IPS-NIHi11 (cell line): ENCODE results near the gene RGL1.

Experiments used
- DNase-seq: peaks from one replicate; pipeline ENCODE4 v3.0.0; 2012; ENCODE audit warnings: mixed read lengths, low spot score

The RGL1 gene

GRCh38 chr1:183889095-183889494 lies 84.2 kb downstream of the RGL1 start:
- DNase-seq = no peak

DNA sequence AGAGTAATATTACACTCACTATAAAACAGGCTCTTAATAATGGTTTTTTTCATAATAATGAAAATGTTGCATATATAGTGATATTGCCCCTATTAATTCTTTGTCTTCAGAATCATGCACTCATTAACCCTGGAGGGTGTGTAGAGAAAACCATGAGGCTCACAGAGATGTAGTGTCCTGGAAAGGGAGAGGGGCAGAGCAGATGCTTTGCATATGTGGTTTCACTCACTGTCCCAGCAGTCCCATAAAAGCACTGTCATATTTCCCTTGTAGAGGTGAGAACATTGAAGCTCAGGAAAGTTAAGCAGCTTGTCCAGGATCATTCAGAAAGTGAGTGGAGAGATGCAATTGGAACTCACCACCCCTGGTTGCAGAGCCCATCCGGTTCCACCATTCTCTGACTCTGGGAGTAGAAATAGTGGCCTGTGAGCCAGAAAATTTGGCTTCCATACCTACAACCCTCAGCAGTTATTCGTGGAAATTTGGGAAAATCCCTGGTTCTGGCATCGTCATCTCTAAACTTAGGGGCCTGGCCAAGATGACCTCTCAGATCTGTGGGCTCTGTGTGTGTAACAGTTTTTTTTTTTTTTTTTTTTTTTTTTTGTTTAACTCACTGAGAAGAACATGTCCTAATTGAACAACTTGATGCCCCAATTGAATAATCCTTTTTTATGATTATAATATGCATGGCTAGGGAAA lies 86.4 kb downstream of the RGL1 start:
- no peak for DNase-seq

GRCh38 chr1:183892351-183892793 lies 87.5 kb downstream of the RGL1 start:
- no peak for DNase-seq

- DNase-seq = no peak
Observed at GRCh38 chr1:183893561-183894289, 88.8 kb downstream of the RGL1 start.

DNA sequence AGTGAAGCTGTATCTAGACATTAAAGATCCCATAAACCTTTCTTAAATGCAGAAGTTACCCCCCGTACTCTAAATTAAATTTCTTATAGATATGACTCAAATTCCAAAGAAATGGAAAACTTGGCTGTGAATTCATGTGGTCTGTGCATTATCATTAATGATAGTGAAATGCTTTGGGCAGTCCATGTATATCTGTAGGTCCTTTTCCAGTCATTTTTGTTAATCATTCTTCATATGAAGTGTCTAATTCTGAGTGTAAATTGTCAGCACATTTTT lies 89.3 kb downstream of the RGL1 start:
- no peak for DNase-seq

DNA sequence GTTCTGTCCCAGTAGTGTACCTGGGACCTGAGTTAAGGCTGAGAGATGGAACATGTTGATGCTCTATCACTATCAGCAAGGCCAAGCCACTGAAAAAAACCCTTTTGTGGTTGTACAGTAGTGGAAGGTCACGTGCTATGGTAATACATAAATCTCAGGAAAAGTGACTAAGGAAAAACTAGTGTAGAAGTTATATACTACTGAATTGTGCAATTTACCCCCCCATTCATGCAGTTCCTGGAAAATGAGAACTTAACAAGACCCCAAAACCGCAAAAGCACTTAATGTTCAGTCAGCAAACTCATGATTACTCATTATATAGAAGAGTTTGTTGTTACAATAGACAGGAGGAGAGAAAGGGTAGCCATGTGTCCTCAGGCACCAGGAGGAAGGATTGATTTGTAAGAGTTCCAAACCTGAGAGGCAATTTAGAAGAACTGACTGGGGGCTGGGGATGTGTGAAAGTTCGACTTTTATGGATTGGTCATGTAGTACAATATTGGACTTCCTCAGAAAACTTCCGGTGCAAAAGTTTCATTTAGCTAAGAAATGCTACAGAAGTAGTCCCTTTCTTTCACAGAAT lies 91.6 kb downstream of the RGL1 start:
- no peak for DNase-seq

- DNase-seq = no peak
Observed at GRCh38 chr1:183898001-183898396, 93.1 kb downstream of the RGL1 start.

GRCh38 chr1:183898610-183899009 lies 93.7 kb downstream of the RGL1 start:
- DNase-seq = no peak

DNA sequence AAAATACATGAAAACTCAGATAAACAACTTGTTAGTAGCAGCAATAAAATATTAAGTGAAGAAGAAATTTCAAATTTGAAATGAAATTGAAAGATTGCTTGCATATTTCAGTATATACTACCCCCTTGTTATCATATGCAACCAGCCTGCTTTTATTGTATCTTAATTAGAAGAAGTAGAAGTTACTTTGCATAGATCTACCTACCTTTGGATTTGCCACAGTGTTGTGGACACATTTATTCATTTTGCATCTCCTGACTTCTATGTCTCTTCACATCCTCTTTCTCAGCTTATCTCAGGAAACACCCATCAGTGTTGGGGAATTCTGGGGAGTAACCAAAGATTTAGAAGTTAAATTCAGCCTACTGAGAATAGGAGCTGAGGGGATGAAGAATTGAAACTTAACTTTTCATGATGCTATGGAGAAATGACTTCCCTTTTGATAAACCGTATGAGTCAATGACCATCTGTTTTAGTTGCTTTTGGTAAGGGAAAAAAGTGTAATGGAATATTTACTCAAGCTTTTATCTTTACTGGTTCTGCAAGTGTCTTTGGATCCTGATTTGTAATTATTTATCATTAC lies 96.9 kb downstream of the RGL1 start:
- no peak for DNase-seq

DNA sequence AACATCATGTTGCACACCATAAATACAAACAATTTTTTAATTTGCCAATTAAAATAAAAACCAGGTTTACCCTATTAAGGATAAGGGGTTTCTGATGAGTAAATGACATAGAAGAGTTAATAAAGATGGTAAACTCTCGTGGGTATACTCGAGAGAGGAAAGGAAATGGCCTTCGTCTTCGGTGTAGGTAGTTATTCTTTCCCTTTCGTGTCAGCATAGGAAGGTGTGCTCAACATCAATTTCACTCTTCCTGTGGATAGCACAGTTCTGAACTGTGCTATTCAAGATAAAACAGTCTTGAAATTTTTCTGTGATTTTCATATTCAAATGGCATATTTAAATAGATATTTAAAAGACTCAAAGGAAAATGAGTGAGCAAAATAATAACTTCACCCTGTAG lies 98.2 kb downstream of the RGL1 start:
- no peak for DNase-seq

GRCh38 chr1:183905508-183906113 lies 100.7 kb downstream of the RGL1 start:
- DNase-seq = no peak

- no peak for DNase-seq
Observed at GRCh38 chr1:183907070-183907469, 102.2 kb downstream of the RGL1 start.

GRCh38 chr1:183908079-183908478 lies 103.2 kb downstream of the RGL1 start:
- DNase-seq = no peak

DNA sequence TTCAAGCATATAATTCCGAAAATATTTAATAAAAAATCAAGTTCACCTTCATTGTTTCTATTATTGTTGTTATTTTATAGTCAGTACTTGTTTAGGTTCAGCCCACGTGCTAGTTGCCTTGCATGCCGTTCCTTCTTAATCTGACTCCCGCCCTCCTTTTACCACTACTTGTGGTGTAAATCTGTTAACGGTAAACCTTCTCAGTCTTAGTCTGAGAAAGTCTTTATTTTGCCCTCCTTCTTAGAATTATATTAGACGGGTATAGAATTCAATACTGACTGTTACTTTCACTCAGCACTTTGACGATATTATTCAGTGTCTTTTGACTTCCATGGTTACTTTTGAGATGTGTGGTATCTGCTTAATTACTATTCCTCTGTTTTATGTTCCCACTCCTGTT lies 104.8 kb downstream of the RGL1 start:
- no peak for DNase-seq

GRCh38 chr1:183910845-183911244 lies 105.9 kb downstream of the RGL1 start:
- DNase-seq = no peak

GRCh38 chr1:183911285-183911684 lies 106.4 kb downstream of the RGL1 start:
- DNase-seq = no peak

GRCh38 chr1:183912265-183912886 lies 107.5 kb downstream of the RGL1 start:
- DNase-seq = no peak

DNA sequence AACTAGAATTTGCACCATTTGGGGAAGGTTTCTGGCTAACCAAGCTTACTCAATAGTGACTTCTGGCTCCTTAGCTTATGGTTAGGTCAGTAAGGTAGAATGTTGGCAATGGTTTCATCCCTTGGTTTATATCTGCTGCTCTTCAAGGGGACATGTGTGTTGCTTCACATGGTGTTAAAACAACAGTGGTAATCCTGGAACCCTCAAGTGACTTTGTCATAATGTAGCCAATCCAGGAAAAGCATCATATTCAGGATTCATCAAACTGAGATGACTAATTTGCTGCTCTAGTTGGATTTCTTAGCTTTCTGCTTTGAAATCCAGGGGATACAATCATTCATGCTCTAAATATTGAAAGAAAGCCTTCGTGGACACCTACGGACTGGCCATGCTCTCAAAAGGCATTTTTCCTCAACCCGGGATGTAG lies 108.7 kb downstream of the RGL1 start:
- no peak for DNase-seq

- DNase-seq = no peak
Observed at GRCh38 chr1:183914276-183914675, 109.4 kb downstream of the RGL1 start.

- no peak for DNase-seq
Observed at GRCh38 chr1:183914891-183915290, 110.0 kb downstream of the RGL1 start.

- peak; percentile 81 for DNase-seq
Observed at GRCh38 chr1:183915625-183916510, 110.9 kb downstream of the RGL1 start.
